ENCODE data around the gene ZBTB1.
"Not testable (repeated sequence)": the region's sequence is repeated elsewhere in the genome, so short reads cannot be mapped to it uniquely, and the experiment has no call there.

The ZBTB1 gene

DNA sequence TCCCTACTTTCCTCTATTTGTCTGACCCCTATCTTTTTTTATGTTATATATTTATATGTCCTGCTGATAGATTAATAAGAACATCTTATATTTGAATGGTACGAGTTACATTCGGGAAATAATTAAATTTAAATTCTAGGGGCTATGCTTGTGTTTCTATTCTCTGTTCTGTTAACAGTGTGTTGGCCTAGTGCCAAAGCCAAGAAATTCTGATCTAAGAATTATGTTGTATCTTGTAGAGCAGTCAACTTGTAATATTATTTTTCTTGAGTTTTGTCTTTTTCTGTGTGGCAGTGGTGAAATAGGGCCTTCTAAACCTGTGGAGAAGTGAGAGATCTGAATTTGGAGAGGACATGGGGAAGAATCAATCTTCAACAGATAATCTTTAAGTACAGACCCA, 27.0 kb downstream of the ZBTB1 start:
- DNase-seq (ENCODE audit: low read depth) = no peak

GRCh38 chr14:64536488-64537245, 32.1 kb downstream of the ZBTB1 start:
- no peak for DNase-seq (ENCODE audit: low read depth)

GRCh38 chr14:64540208-64541202, 35.9 kb downstream of the ZBTB1 start, which contains the start of gene HSPA2:
Gene HSPA2, plus strand, starts transcription at chr14:64540741. Its CDS starts 109 bp downstream, at chr14:64540850.
- peak; percentile 92 for DNase-seq (ENCODE audit: low read depth)

- peak; percentile 4 for DNase-seq (ENCODE audit: low read depth)
These were observed 36.8 kb downstream of the ZBTB1 start for GRCh38 chr14:64541261-64541971.

- no peak for DNase-seq (ENCODE audit: low read depth)
These were observed 37.6 kb downstream of the ZBTB1 start for GRCh38 chr14:64541972-64542835.

- DNase-seq (ENCODE audit: low read depth) = no peak
These were observed 38.2 kb downstream of the ZBTB1 start for GRCh38 chr14:64542836-64543201.

DNA sequence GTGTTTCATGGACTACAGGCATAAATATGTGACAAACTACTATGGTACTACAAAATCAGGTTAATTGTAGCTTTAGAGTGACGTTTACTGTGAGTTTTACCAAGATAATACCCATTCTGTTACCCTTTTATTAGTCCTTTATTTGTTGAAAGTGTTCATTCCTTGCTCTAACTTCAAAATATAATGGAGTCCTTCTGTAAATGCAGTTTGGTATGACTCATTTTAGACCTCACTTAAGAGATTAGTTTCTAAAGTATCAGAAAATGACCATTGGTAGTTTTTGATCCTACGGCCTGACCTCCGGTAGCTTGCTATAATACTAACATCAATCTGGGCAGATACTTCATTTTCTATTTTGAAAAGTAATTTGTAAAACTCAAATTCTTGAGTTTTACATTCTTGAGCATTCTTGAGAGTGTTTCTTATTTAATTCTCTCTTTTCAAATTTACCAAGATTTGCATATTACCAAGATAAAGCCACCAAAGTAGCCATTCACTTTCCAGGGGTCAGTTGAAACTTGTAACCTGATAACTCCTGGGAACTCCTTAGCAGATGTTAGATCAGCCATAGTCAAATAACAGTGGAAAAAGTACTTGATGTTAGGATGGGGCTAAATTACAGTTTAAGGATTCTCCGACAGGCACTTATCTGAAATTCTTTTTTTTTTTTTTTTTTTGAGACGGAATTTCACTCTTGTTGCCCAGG, 40.2 kb downstream of the ZBTB1 start:
- DNase-seq (ENCODE audit: low read depth) = no peak

DNA sequence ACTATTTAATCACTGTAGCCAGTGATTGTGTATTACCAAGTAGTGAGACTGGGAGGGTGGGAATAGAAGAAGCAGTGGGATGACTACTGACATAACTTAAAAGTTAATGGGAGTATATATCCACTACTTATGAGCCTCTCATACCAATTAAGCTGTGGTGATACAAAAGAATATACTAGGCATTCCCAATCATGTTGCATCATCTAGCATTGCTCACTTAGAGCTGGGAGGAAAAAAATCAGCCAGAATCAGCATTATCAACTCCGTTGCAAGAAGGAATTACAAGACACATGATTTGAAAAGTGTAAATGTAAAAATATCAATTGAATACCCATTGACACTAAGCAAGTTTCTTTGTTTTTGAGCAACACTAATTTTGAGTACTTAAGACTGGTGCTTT, 44.4 kb downstream of the ZBTB1 start:
- DNase-seq (ENCODE audit: low read depth) = no peak

DNA sequence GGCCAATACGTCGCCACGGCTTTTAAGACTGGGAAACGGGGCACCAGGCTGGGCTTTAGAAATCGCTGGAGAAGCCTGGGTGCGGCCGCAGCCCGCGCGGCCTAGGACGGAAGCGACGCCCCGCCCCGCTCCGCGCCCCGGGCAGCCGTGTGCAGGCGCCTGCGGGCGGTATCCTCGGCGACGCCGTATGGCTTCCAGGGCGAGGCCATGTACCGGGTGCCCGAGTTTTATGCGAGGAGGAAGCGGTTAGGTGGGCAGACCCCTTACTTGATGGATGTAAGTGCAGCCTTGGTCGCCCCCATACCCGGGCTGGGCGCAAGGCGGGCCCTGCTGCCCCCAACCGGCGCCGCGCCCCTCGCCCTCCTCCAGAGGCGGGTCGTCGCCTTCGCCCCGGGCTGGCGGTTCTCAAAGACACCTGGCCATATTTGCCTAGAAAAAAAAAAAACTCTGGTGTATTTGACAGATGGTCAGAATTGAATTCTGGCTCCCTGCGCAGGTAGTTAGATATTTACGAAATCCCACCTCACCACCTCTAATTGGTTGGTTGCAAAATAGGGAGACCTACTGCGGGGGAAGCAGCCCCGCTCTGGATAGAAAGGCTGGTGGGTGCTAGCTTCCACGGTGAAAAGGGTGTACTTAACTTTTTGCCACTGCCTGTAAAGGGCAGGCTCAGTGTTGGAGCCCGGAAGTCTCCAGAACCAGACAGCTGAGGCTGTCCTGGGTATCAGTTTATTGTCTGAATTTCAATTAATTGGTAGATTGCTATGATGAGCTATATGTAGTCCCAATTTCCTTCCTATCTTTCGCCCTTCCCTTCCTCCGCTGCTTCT, 45.4 kb downstream of the ZBTB1 start, which contains the start of gene PPP1R36:
Gene PPP1R36 (plus strand): TSS at position 171 of the 830 bp plus-strand sequence. CDS start 37 bp downstream, at position 208.
- DNase-seq (ENCODE audit: low read depth) = peak; percentile 27

DNA sequence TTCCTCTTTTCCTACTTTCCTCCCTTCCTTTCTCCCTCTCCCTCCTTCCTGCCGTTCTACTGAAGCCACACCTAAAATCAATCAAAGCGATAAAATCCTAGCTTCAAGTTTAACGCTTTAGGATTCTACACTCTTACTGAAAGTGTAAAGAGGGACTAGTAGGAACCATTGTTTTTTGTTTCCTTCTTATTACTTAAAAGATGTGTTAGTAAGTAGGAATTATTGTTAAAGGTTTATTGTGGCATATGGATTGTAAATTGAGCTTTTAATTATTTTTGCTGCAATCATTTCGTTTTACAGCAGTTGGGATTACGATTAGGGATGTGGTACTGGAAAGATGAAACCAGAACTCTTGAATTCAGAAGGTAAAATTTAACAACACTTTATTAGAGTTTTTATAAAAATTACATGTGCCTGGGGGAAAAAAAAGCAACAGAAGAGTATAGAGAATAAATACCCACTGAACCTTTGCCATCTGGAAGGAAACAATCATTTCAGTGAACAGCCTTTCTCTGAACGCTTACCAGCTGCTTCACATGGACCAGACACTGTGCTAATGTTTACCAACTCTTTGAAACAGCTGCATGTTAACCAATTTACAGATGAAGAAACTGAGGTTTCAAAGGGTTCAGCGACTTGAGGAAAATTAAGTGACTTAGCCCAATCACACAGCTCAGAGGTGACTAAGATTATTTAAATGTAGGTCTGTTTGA, 46.2 kb downstream of the ZBTB1 start:
- DNase-seq (ENCODE audit: low read depth) = no peak

GRCh38 chr14:64554556-64554955, 50.0 kb downstream of the ZBTB1 start:
- no peak for DNase-seq (ENCODE audit: low read depth)

- DNase-seq (ENCODE audit: low read depth) = no peak
These were observed 52.0 kb downstream of the ZBTB1 start for GRCh38 chr14:64556526-64556925.

GRCh38 chr14:64558216-64558615, 53.6 kb downstream of the ZBTB1 start:
- not testable (repeated sequence) for DNase-seq (ENCODE audit: low read depth)

DNA sequence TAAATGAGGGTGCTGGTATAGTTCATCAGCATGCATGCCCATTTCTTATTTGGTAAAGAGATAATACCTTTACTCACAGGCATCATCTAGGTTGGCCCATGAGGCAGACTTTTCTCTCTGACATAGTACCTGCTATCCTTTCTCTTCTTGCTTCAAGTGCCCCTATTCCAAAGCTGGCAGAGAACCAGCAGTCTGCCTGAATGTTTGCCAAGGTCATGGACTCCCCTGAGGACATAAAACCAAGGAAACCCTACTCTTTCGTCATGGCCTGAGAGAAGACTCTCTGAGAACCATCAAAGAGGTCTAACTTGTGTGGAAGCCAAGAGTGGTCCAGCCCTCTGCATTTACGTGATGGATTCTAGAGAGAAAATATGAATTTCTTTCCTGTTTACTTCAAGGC, 57.1 kb downstream of the ZBTB1 start:
- no peak for DNase-seq (ENCODE audit: low read depth)

GRCh38 chr14:64562436-64562835, 57.9 kb downstream of the ZBTB1 start:
- no peak for DNase-seq (ENCODE audit: low read depth)

GRCh38 chr14:64563696-64564095, 59.1 kb downstream of the ZBTB1 start:
- DNase-seq (ENCODE audit: low read depth) = no peak

DNA sequence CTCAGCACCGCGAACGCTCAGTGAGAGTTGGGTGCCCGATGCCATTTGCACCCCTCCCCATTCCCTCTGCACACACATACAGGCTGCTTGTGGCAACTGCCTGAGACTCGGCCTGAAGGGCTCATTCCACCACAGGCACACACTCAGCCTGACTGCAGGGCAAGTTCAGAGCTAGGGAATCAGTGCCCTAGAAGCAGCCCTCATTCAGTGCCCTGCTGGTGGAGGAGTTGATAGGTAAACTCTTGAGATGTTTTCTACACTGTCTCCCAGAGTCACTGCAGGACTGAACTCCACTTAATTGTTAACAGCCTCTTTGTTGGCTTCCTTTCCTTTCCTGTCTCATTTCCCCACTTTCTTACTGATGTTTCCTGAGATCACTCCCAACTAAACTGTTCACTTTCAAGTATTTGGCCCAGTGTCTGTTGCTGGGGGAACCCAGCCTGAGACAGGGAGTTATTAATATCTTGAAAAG, 62.1 kb downstream of the ZBTB1 start:
- no peak for DNase-seq (ENCODE audit: low read depth)

- DNase-seq (ENCODE audit: low read depth) = no peak
These were observed 64.6 kb downstream of the ZBTB1 start for GRCh38 chr14:64569138-64569631.

DNA sequence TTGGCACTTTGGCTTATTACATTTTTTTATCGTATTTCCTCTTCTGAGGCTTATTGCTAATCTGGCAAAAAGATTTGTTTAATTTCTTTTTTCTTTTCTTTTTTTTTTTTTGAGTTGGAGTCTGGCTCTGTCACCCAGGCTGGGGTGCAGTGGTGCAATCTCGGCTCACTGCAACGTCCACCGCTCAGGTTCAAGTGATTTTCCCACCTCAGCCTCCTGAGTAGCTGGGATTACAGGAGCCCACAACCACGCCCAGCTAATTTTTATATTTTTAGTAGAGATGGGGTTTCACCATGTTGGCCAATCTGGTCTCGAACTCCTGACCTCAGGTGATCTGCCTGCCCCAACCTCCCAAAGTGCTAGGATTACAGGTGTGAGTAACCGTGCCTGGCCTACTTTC, 65.1 kb downstream of the ZBTB1 start:
- not testable (repeated sequence) for DNase-seq (ENCODE audit: low read depth)

Measured in activated T-helper 9 cell treated with anti-CD3 and anti-CD28 coated beads, Interleukin-2, amount 50 U/mL, for 16 hours (primary cell).